HL-60 (cell line): Measurements from ENCODE around the gene TMEM117.

Experiments
- DNase-seq, 2 experiments: peaks; one replicate each; pipeline ENCODE4 v3.0.0-alpha.2; 2010 to 2020; ENCODE audit warnings: low read depth in 1 of 2, low spot score in 1 of 2
- H3K27ac ChIP-seq: fragments of 250-450 bp; sonication (Bioruptor Pico); replicated peaks from 2 replicates; pipeline ENCODE4 v1.5.1; 2020; ENCODE audit warnings: mild to moderate bottlenecking, moderate library complexity
- H3K27me3 ChIP-seq: fragments of 250-450 bp; sonication (Bioruptor Pico); 2 replicates; pipeline ENCODE4 v1.5.1; 2021; ENCODE audit warnings: mild to moderate bottlenecking, moderate library complexity; ENCODE audit not compliant: insufficient read depth, poor library complexity, severe bottlenecking
- H3K4me3 ChIP-seq: replicated peaks from 2 replicates; pipeline ENCODE4 v1.5.1; 2011; ENCODE audit warnings: mild to moderate bottlenecking, control low read depth, low read length; ENCODE audit not compliant: insufficient read depth
- CTCF ChIP-seq: IDR thresholded peaks from one replicate; pipeline ENCODE4 v1.5.1; 2011; ENCODE audit warnings: low read length, control low read depth, inconsistent platforms; ENCODE audit not compliant: insufficient read depth
- GABPA ChIP-seq: IDR thresholded peaks from 2 replicates; pipeline ENCODE4 v1.6.1; 2012; ENCODE audit warnings: low read depth
- POLR2AphosphoS5 ChIP-seq: IDR thresholded peaks from 2 replicates; pipeline ENCODE4 v1.6.1; 2012; ENCODE audit warnings: low read depth
- SPI1 ChIP-seq: IDR thresholded peaks from 2 replicates; pipeline ENCODE4 v1.6.1; 2012; ENCODE audit warnings: low read depth, mild to moderate bottlenecking, borderline replicate concordance
- TF ChIP-seq, protein P1 (sequence below): IDR thresholded peaks from 2 replicates; pipeline ENCODE4 v1.6.1; 2012; ENCODE audit warnings: low read depth; ENCODE audit not compliant: insufficient replicate concordance

TMEM117 gene

GRCh38 chr12:44369998-44370397 lies 534.1 kb downstream of the TMEM117 start:
- DNase-seq, result no peak
- TF ChIP-seq GABPA (no peak), POLR2AphosphoS5 (no peak), SPI1 (no peak), CTCF (no peak)
- TF ChIP-seq, protein P1, sequence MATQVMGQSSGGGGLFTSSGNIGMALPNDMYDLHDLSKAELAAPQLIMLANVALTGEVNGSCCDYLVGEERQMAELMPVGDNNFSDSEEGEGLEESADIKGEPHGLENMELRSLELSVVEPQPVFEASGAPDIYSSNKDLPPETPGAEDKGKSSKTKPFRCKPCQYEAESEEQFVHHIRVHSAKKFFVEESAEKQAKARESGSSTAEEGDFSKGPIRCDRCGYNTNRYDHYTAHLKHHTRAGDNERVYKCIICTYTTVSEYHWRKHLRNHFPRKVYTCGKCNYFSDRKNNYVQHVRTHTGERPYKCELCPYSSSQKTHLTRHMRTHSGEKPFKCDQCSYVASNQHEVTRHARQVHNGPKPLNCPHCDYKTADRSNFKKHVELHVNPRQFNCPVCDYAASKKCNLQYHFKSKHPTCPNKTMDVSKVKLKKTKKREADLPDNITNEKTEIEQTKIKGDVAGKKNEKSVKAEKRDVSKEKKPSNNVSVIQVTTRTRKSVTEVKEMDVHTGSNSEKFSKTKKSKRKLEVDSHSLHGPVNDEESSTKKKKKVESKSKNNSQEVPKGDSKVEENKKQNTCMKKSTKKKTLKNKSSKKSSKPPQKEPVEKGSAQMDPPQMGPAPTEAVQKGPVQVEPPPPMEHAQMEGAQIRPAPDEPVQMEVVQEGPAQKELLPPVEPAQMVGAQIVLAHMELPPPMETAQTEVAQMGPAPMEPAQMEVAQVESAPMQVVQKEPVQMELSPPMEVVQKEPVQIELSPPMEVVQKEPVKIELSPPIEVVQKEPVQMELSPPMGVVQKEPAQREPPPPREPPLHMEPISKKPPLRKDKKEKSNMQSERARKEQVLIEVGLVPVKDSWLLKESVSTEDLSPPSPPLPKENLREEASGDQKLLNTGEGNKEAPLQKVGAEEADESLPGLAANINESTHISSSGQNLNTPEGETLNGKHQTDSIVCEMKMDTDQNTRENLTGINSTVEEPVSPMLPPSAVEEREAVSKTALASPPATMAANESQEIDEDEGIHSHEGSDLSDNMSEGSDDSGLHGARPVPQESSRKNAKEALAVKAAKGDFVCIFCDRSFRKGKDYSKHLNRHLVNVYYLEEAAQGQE, result no peak
- Histone ChIP-seq H3K4me3 (no peak overlapping the region), H3K27me3 (no peaks in the 10 kb centered on the region), H3K27ac (no peak overlapping the region)

DNA sequence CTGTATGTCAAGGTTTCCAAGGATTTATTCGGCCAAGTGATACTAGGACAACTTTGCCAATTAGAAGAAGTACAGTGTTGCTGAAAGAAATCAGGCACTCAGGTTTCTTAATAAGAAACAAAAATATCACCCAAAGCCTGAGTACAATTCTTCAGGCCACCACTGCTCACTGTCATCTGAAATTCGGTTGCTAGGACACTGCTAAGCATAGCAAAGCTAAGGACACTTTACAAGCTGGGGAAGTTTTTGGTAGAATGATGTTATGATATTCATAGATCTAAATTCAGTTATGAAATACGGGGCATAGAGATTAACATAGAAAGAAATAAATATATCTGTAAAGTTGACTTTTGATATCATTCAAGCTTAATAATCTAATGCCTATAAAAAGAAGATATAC lies 535.1 kb downstream of the TMEM117 start:
- DNase-seq, result no peak
- Histone ChIP-seq H3K27me3 (no peaks in the 10 kb centered on the region), H3K27ac (no peak overlapping the region), H3K4me3 (no peak overlapping the region)
- TF ChIP-seq GABPA (no peak), SPI1 (no peak)
- TF ChIP-seq, protein P1, result no peak

GRCh38 chr12:44372259-44372658 lies 536.4 kb downstream of the TMEM117 start:
- no peak for DNase-seq
- TF ChIP-seq SPI1, result no peak
- TF ChIP-seq, protein P1, result no peak
- TF ChIP-seq POLR2AphosphoS5, result no peak
- no peak for TF ChIP-seq GABPA
- no peak for TF ChIP-seq CTCF
- no peak overlapping the region for H3K27ac ChIP-seq

GRCh38 chr12:44375694-44376093 lies 539.8 kb downstream of the TMEM117 start:
- Histone ChIP-seq H3K4me3 (no peak overlapping the region), H3K27ac (no peak overlapping the region), H3K27me3 (no peaks in the 10 kb centered on the region)
- DNase-seq, result no peak
- no peak for TF ChIP-seq SPI1
- TF ChIP-seq GABPA, result no peak
- no peak for TF ChIP-seq CTCF
- TF ChIP-seq POLR2AphosphoS5, result no peak
- TF ChIP-seq, protein P1, result no peak

More at GRCh38 chr12:44372259-44372658, 536.4 kb downstream of the TMEM117 start:
- Histone ChIP-seq H3K27me3 (no peaks in the 10 kb centered on the region), H3K4me3 (no peak overlapping the region)
